Endothelial cell of umbilical vein (primary cell): ENCODE results near the gene USP48. TPM values are rescaled to one million over a fixed set of nuclear protein-coding genes. Genes with fewer than 3 reads are reported as not detected.

Experiments used
- BruUV-seq: library from RNA; stranded (reverse); fragments of 400-500 nt; replicated peaks from 2 replicates; lab custom pipeline; 2021; lab: Mats Ljungman, UMichigan
- CTCF ChIA-PET: fragments of 300-600, 350-600 bp; sonication (Branson Sonifier 250); formaldehyde crosslinking; loops from one replicate; lab custom pipeline; 2021; ENCODE audit warnings: antibody characterized with exemption, inconsistent platforms; lab: Charles Lee
- POLR2A ChIA-PET: fragments of 300-600, 350-600 bp; sonication (Branson Sonifier 250); formaldehyde crosslinking; loops from one replicate; lab custom pipeline; 2021; ENCODE audit warnings: antibody characterized with exemption, inconsistent platforms; lab: Charles Lee
- DNase-seq: peaks from one replicate; pipeline ENCODE4 v3.0.0-alpha.2; 2011; ENCODE audit warnings: low read depth, low spot score
- FAIRE-seq: peaks from 2 replicates; lab custom pipeline; 2011; peaks lifted over from hg19 to GRCh38; lab: Jason Lieb, UNC
- H2AFZ ChIP-seq: 2 replicates; pipeline ENCODE4 v1.6.0; 2012; ENCODE audit warnings: low read depth, low read length, control low read depth, inconsistent platforms
- H3K27ac ChIP-seq: 2 replicates; pipeline ENCODE4 v1.5.1; 2011; ENCODE audit warnings: low read depth, mild to moderate bottlenecking, control low read depth, low read length, moderate library complexity; ENCODE audit not compliant: insufficient read depth
- H3K27me3 ChIP-seq, 2 experiments: 2 replicates each; pipeline versions ENCODE4 v1.6.0 to v1.6.1; 2011; ENCODE audit warnings: low read length in 2 of 2, mixed read lengths in 1 of 2; ENCODE audit not compliant: control insufficient read depth in 2 of 2, insufficient read depth in 2 of 2
- H3K36me3 ChIP-seq, 2 experiments: 2 replicates in 1 of 2; 3 replicates in 1 of 2; pipeline ENCODE4 v1.5.1; 2011; ENCODE audit warnings: low read length in 2 of 2, mild to moderate bottlenecking in 1 of 2, moderate library complexity in 1 of 2; ENCODE audit not compliant: control insufficient read depth in 2 of 2, insufficient read depth in 2 of 2; ENCODE audit errors: extremely low read depth in 1 of 2
- H3K4me1 ChIP-seq: 3 replicates; pipeline ENCODE4 v1.5.1; 2011; ENCODE audit warnings: mild to moderate bottlenecking, low read length; ENCODE audit not compliant: control insufficient read depth, insufficient read depth; ENCODE audit errors: extremely low read depth
- H3K4me2 ChIP-seq: 2 replicates; pipeline ENCODE4 v1.6.1; 2011; ENCODE audit warnings: low read length, control low read depth, mixed read lengths; ENCODE audit not compliant: insufficient read depth
- H3K4me3 ChIP-seq, 3 experiments: fragments of 200-600 bp in 1 of 3; sonication (generic), shearing (Covaris generic) in 1 of 3; replicated peaks in 1 of 3; 2 replicates each; pipeline ENCODE4 v1.5.1; 2011 to 2016; ENCODE audit warnings: control low read depth in 3 of 3, low read length in 3 of 3, mild to moderate bottlenecking in 2 of 3, inconsistent platforms in 1 of 3, low read depth in 1 of 3, moderate library complexity in 1 of 3; ENCODE audit not compliant: insufficient read depth in 1 of 3
- H3K79me2 ChIP-seq: 2 replicates; pipeline ENCODE4 v1.6.0; 2012; ENCODE audit warnings: low read length, inconsistent platforms; ENCODE audit not compliant: control insufficient read depth, insufficient read depth
- H3K9ac ChIP-seq: replicated peaks from 2 replicates; pipeline ENCODE3; 2011; ENCODE audit warnings: low read length, control low read depth; ENCODE audit not compliant: insufficient read depth; ENCODE audit errors: extremely low read depth
- H3K9me1 ChIP-seq: replicated peaks from 3 replicates; pipeline ENCODE4 v1.6.0; 2011; ENCODE audit warnings: mild to moderate bottlenecking, low read length; ENCODE audit not compliant: control insufficient read depth, insufficient read depth; ENCODE audit errors: extremely low read depth
- H3K9me3 ChIP-seq: replicated peaks from 2 replicates; pipeline ENCODE4 v1.5.1; 2012; ENCODE audit warnings: low read length, inconsistent platforms; ENCODE audit not compliant: control insufficient read depth, insufficient read depth
- H4K20me1 ChIP-seq: replicated peaks from 2 replicates; pipeline ENCODE3; 2011; ENCODE audit warnings: mild to moderate bottlenecking, low read length; ENCODE audit not compliant: control insufficient read depth, insufficient read depth; ENCODE audit errors: extremely low read depth
- EZH2 ChIP-seq: IDR thresholded peaks from 2 replicates; pipeline ENCODE4 v1.6.1; 2012; ENCODE audit warnings: borderline replicate concordance, low read depth, mild to moderate bottlenecking, moderate library complexity, low read length, inconsistent platforms; ENCODE audit not compliant: severe bottlenecking
- FOS ChIP-seq: IDR thresholded peaks from 2 replicates; pipeline ENCODE4 v1.6.1; 2011; ENCODE audit warnings: mild to moderate bottlenecking, low read length, moderate library complexity, borderline replicate concordance; ENCODE audit not compliant: insufficient read depth
- GATA2 ChIP-seq: IDR thresholded peaks from 2 replicates; pipeline ENCODE4 v1.7.0; 2011; ENCODE audit warnings: low read depth, mild to moderate bottlenecking, moderate library complexity, mixed read lengths, low read length; ENCODE audit not compliant: insufficient read length, insufficient read depth
- JUN ChIP-seq: IDR thresholded peaks from 2 replicates; pipeline ENCODE4 v1.6.1; 2011; ENCODE audit warnings: borderline replicate concordance, low read depth; ENCODE audit not compliant: insufficient read length, insufficient read depth
- MYC ChIP-seq: IDR thresholded peaks from one replicate; pipeline ENCODE4 v1.6.1; 2011; ENCODE audit warnings: mild to moderate bottlenecking, low read depth, low read length
- POLR2A ChIP-seq: IDR thresholded peaks from 2 replicates; pipeline ENCODE4 v1.6.1; 2012; ENCODE audit warnings: low read depth, mild to moderate bottlenecking, control low read depth, low read length
- POLR2AphosphoS5 ChIP-seq: IDR thresholded peaks from 2 replicates; pipeline ENCODE4 v1.6.1; 2012; ENCODE audit warnings: low read depth, mild to moderate bottlenecking, control low read depth, low read length, moderate library complexity; ENCODE audit not compliant: insufficient read depth
- dilution Hi-C: fragments of 300-500 bp; cut with MboI; formaldehyde crosslinking; loops from one replicate; pipeline ENCODE4 v1.15.0; 2019; ENCODE audit warnings: low sequenced_read_pairs; ENCODE audit not compliant: extremely low pct_ligation_motif_present
- intact Hi-C: fragments of 100-400 bp; cut with micrococcal nuclease; formaldehyde crosslinking; loops from one replicate; pipeline ENCODE4 v1.10.0; 2022
- polyA plus RNA-seq, 4 experiments: library from polyadenylated mRNA; depleted of rRNA in 3 of 4; stranded (reverse) in 3 of 4; unstranded in 1 of 4; fragments of >200 nt; gene quantifications; 2 replicates each; pipeline versions ENCODE4 v1.2.1 to v1.2.3, GENCODE V29; 2011 to 2012; ENCODE audit warnings: missing spikeins in 1 of 4
- total RNA-seq: library from RNA; stranded (reverse); gene quantifications from 2 replicates; pipeline ENCODE4 v1.2.3, GENCODE V29; 2021
- TF ChIP-seq, protein P1 (sequence below): IDR thresholded peaks from 2 replicates; pipeline ENCODE4 v1.6.1; 2011; ENCODE audit not compliant: insufficient read depth, insufficient read length
- TF ChIP-seq, protein P2 (sequence below), 2 donors: IDR thresholded peaks; 1 replicate in 1 of 2; 2 replicates in 1 of 2; pipeline ENCODE4 v1.5.1; 2011; ENCODE audit warnings: low read length in 2 of 2, mild to moderate bottlenecking in 2 of 2, moderate library complexity in 2 of 2, control low read depth in 1 of 2, inconsistent platforms in 1 of 2, low read depth in 1 of 2; ENCODE audit not compliant: insufficient read depth in 1 of 2; ENCODE audit errors: extremely low read depth in 1 of 2

USP48 gene
- total and polyA plus RNA-seq, 2 donors (not counting 3 experiments of a cell fraction or from before 2014, with no cell fraction given): 27.2 to 149 TPM

DNA sequence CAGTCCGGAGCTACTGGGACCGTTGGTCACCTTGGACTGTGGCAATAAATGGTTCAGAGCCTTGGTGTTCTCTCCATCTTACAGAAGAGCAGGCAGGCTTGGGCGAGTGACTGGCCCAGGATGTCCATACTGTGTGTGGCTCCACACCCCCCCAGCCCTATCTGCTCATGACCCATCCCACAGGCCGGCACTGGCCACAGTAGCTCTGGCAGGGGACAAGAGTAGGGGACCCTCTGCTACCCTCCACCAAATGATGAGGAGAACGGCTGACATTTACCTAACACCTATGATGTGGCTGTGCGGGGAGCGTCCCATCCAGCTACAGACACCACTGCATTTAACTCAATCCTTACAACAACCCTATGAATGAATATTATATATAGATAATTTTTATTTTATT lies 42.4 kb upstream of the USP48 start:
- TF ChIP-seq POLR2A (no peak), MYC (no peak), FOS (no peak), JUN (no peak), EZH2 (no peak), GATA2 (no peak), POLR2AphosphoS5 (no peak)
- TF ChIP-seq, protein P1, sequence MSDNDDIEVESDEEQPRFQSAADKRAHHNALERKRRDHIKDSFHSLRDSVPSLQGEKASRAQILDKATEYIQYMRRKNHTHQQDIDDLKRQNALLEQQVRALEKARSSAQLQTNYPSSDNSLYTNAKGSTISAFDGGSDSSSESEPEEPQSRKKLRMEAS: no peak
- TF ChIP-seq, protein P2, sequence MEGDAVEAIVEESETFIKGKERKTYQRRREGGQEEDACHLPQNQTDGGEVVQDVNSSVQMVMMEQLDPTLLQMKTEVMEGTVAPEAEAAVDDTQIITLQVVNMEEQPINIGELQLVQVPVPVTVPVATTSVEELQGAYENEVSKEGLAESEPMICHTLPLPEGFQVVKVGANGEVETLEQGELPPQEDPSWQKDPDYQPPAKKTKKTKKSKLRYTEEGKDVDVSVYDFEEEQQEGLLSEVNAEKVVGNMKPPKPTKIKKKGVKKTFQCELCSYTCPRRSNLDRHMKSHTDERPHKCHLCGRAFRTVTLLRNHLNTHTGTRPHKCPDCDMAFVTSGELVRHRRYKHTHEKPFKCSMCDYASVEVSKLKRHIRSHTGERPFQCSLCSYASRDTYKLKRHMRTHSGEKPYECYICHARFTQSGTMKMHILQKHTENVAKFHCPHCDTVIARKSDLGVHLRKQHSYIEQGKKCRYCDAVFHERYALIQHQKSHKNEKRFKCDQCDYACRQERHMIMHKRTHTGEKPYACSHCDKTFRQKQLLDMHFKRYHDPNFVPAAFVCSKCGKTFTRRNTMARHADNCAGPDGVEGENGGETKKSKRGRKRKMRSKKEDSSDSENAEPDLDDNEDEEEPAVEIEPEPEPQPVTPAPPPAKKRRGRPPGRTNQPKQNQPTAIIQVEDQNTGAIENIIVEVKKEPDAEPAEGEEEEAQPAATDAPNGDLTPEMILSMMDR (IDR thresholded peaks at IDR 0.05; ENCODE audit: extremely low read depth in 1 of 2, insufficient read depth in 1 of 2, low read depth in 1 of 2, low read length in 2 of 2): no peak
- no TSS peak for BruUV-seq

More for the DNA sequence above, 42.4 kb upstream of the USP48 start:
- Histone ChIP-seq H3K9me3 (no peaks in the 10 kb centered on the region), H3K9ac (no peak overlapping the region), H3K9me1 (no peaks in the 10 kb centered on the region), H3K36me3 (peaks cover 60 to 86% of the 10 kb centered on the region in 2 experiments), H4K20me1 (no peaks in the 10 kb centered on the region), H3K27me3 (no peaks in the 10 kb centered on the region), H3K4me1 (peaks cover 7% of the 10 kb centered on the region), H2AFZ (no peak overlapping the region), H3K27ac (no peak overlapping the region), H3K4me3 (no peak overlapping the region), H3K4me2 (no peak overlapping the region), H3K79me2 (peaks cover 2% of the 10 kb centered on the region)
- CTCF ChIA-PET: no interaction called here
- DNase-seq: no peak
- dilution Hi-C loops (no loop called here), intact Hi-C loops (no loop called here)
- no peak for FAIRE-seq
- POLR2A ChIA-PET: no interaction called here
